Ishikawa (cell line): ENCODE data around the gene CAMK1D.

Experiments
- CEBPB ChIP-seq: IDR thresholded peaks from 2 replicates; pipeline ENCODE4 v1.6.1; 2012
- CREB1 ChIP-seq: IDR thresholded peaks from 2 replicates; pipeline ENCODE4 v1.6.1; 2012; ENCODE audit warnings: low read depth
- EGR1 ChIP-seq: IDR thresholded peaks from 2 replicates; pipeline ENCODE4 v1.6.1; 2012
- EP300 ChIP-seq: IDR thresholded peaks from 2 replicates; pipeline ENCODE4 v1.6.1; 2012; ENCODE audit warnings: borderline replicate concordance
- FOXM1 ChIP-seq: IDR thresholded peaks from 2 replicates; pipeline ENCODE4 v1.6.1; 2012; ENCODE audit warnings: low read depth, borderline replicate concordance
- MAX ChIP-seq: IDR thresholded peaks from 2 replicates; pipeline ENCODE4 v1.6.1; 2012
- NFIC ChIP-seq: IDR thresholded peaks from 2 replicates; pipeline ENCODE4 v1.6.1; 2012
- RAD21 ChIP-seq: IDR thresholded peaks from 2 replicates; pipeline ENCODE4 v1.6.1; 2012; ENCODE audit warnings: low read depth
- REST ChIP-seq: IDR thresholded peaks from 2 replicates; pipeline ENCODE4 v1.6.1; 2012; ENCODE audit warnings: low read depth, mild to moderate bottlenecking
- TAF1 ChIP-seq: IDR thresholded peaks from 2 replicates; pipeline ENCODE4 v1.6.1; 2012; ENCODE audit warnings: low read depth, mild to moderate bottlenecking
- TCF12 ChIP-seq: IDR thresholded peaks from 2 replicates; pipeline ENCODE4 v1.6.1; 2012; ENCODE audit warnings: low read depth
- TEAD4 ChIP-seq: IDR thresholded peaks from 2 replicates; pipeline ENCODE4 v1.6.1; 2012
- USF1 ChIP-seq: IDR thresholded peaks from 2 replicates; pipeline ENCODE4 v1.6.1; 2012
- YY1 ChIP-seq: IDR thresholded peaks from 2 replicates; pipeline ENCODE4 v1.6.1; 2012; ENCODE audit warnings: low read depth
- ZBTB7A ChIP-seq: IDR thresholded peaks from 2 replicates; pipeline ENCODE4 v1.6.1; 2012; ENCODE audit warnings: low read depth

The CAMK1D gene

GRCh38 chr10:12340937-12341336 lies 8.4 kb upstream of the CAMK1D start:
- TF ChIP-seq TEAD4, result no peak
- TF ChIP-seq EP300, result no peak
- TF ChIP-seq TAF1, result no peak
- no peak for TF ChIP-seq CREB1
- no peak for TF ChIP-seq YY1
- TF ChIP-seq MAX, result no peak
- TF ChIP-seq NFIC, result no peak
- TF ChIP-seq FOXM1, result no peak
- no peak for TF ChIP-seq TCF12
- no peak for TF ChIP-seq RAD21
- TF ChIP-seq ZBTB7A, result no peak
- no peak for TF ChIP-seq USF1

GRCh38 chr10:12341526-12341925 lies 7.8 kb upstream of the CAMK1D start:
- no peak for TF ChIP-seq USF1
- TF ChIP-seq RAD21, result no peak
- no peak for TF ChIP-seq NFIC
- no peak for TF ChIP-seq TEAD4
- no peak for TF ChIP-seq EP300
- no peak for TF ChIP-seq TAF1
- TF ChIP-seq ZBTB7A, result no peak
- no peak for TF ChIP-seq YY1
- no peak for TF ChIP-seq CREB1
- TF ChIP-seq FOXM1, result no peak
- TF ChIP-seq TCF12, result no peak
- no peak for TF ChIP-seq REST
- no peak for TF ChIP-seq MAX
- no peak for TF ChIP-seq CEBPB
- TF ChIP-seq EGR1, result no peak

GRCh38 chr10:12344375-12345110 lies 4.8 kb upstream of the CAMK1D start:
- TF ChIP-seq USF1, result no peak
- no peak for TF ChIP-seq EP300
- no peak for TF ChIP-seq TCF12
- TF ChIP-seq EGR1, result no peak
- no peak for TF ChIP-seq CEBPB
- no peak for TF ChIP-seq RAD21

GRCh38 chr10:12346707-12347106 lies 2.6 kb upstream of the CAMK1D start:
- TF ChIP-seq MAX (no peak), CEBPB (no peak), USF1 (no peak), EGR1 (no peak), FOXM1 (no peak), ZBTB7A (no peak), EP300 (no peak), YY1 (no peak), REST (no peak), TEAD4 (no peak), TCF12 (no peak), RAD21 (no peak), CREB1 (no peak), NFIC (no peak), TAF1 (no peak)

GRCh38 chr10:12348294-12348869 lies 965 bp upstream of the CAMK1D start:
- TF ChIP-seq TEAD4 (no peak), REST (no peak), FOXM1 (no peak)
